Brain microvascular endothelial cell (primary cell): ENCODE data around the gene CLEC2L.
A peak's percentile ranks its signal among the peaks of the same experiment; 100 is the strongest.

Source experiments
- DNase-seq: peaks from one replicate; pipeline ENCODE4 v3.0.0-alpha.2; 2020
- H3K27ac ChIP-seq: fragments of 250-450 bp; sonication (Bioruptor Pico); 2 replicates; pipeline ENCODE4 v1.5.1; 2020; ENCODE audit warnings: mild to moderate bottlenecking, moderate library complexity
- H3K27me3 ChIP-seq: fragments of 250-450 bp; sonication (Bioruptor Pico); replicated peaks from 2 replicates; pipeline ENCODE4 v1.5.1; 2020; ENCODE audit warnings: mild to moderate bottlenecking
- H3K36me3 ChIP-seq: fragments of 250-450 bp; sonication (Bioruptor Pico); replicated peaks from 2 replicates; pipeline ENCODE4 v1.5.1; 2020; ENCODE audit warnings: mild to moderate bottlenecking
- H3K4me3 ChIP-seq: 2 replicates; pipeline ENCODE4 v1.5.1; 2011; ENCODE audit warnings: low read depth, mild to moderate bottlenecking, control low read depth, low read length, moderate library complexity
- CTCF ChIP-seq: IDR thresholded peaks from 2 replicates; pipeline ENCODE4 v1.5.1; 2011; ENCODE audit warnings: low read depth, mild to moderate bottlenecking, moderate library complexity, low read length, control low read depth, inconsistent platforms; ENCODE audit errors: missing control alignments
- in situ Hi-C: cut with HindIII; loops from 2 replicates; pipeline ENCODE4 v1.10.0; 2017; ENCODE audit warnings: low sequenced_read_pairs, low pct_ligation_motif_present

The CLEC2L gene

DNA sequence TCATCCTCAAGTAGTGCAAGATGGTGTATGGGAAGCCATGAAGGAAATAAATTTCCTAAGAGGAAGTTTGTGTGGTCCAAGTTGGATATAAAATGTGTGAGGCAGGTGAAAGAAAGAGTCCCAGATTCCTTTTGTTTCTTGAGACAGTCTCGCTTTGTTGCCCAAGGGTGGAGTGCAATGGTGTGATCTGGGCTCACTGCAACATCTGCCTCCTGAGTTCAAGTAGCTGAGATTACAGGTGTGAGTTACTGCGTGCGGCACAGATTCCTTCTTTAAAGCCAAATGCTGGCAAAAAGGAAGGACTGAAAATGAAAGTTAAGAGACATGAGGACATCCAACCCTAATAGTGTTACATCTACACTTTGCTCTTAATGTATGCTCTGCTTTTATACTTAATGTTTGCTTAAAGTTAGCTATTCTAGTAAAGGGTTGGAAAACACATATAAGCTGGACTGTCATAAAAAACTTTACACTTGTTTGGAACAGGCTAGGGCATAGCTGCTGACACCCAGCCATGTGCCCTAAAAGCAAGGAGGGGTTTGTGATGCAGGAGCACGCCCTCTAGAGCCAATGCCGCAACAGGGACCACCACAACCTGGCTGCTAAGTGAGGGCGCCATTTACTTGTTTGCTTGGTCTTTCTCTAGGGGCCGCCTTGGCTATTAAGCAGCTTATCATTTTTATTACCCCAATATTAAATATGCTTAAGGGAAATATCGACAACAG lies 34.5 kb downstream of the CLEC2L start:
- in situ Hi-C loops: no loop called here
- no peaks in the 10 kb centered on the region for H3K36me3 ChIP-seq
- no peak overlapping the region for H3K27ac ChIP-seq
- DNase-seq: no peak
- peak; percentile 19 for TF ChIP-seq CTCF
- no peak overlapping the region for H3K4me3 ChIP-seq
- H3K27me3 ChIP-seq: no peaks in the 10 kb centered on the region

DNA sequence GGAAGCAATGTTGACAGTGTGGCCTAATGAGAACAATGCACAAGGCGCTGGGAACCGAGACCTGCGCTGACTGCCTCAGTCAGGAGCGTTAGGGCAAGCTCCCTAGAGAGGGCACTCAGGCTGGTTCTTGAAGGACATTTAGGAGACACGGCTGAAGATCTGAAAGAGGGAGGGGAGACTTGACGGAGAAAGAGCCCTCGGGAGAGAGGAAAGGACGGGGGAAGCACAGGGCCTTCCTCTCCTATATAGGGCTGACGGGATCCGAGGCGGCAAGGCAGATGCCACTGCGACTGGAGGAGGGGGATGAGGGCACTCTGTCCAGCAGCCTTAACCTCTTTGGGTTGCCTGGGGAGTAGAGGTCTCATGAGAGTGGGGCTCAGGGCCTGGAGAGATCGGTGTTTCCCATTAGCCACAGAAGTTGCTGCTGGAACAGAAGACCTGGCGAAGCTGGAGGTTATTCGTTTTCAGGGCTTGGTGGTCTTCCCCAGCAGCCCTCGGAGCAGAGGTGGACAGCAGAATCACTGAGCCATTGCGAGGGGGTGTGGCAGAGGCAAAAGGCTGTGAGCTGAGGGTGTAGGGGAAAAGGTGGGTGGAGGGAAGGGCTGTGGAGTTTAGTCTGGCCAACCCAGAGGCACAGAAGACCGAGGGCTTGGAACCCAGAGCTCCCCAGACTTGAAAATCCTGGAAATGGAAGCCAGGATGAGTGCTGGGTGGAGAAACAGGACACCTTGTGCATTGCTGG lies 36.0 kb downstream of the CLEC2L start:
- Histone ChIP-seq H3K4me3 (no peak overlapping the region), H3K27ac (no peak overlapping the region), H3K36me3 (no peaks in the 10 kb centered on the region), H3K27me3 (no peaks in the 10 kb centered on the region)
- TF ChIP-seq CTCF: no peak
- no peak for DNase-seq
- in situ Hi-C loops: no loop called here

- H3K27ac ChIP-seq: no peak overlapping the region
- H3K27me3 ChIP-seq: no peaks in the 10 kb centered on the region
- no peaks in the 10 kb centered on the region for H3K36me3 ChIP-seq
- in situ Hi-C loops: no loop called here
- TF ChIP-seq CTCF: no peak
- H3K4me3 ChIP-seq: no peak overlapping the region
- DNase-seq: no peak
These were observed 36.7 kb downstream of the CLEC2L start for GRCh38 chr7:139560199-139560598.

DNA sequence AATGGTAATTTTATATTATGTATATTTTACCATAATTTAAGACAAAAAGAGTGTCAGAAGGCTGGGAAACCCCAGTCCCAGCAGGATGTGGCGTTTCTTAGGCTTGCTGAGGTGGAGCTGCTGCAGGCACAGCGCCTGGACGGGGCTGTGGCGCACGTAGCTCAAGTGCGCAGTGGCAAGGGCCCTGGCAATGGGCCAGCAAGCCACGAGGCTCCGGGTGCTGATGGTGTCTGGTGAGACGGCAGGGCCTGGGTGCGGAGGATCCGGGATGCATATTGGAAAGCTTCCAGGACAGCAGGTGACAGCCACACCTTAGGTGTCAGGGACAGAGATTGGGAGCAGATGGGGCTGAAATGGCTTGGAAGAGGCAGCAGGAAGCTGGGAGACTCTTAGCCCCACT lies 37.2 kb downstream of the CLEC2L start:
- H3K27me3 ChIP-seq: no peaks in the 10 kb centered on the region
- TF ChIP-seq CTCF: no peak
- H3K4me3 ChIP-seq: no peak overlapping the region
- H3K36me3 ChIP-seq: no peaks in the 10 kb centered on the region
- no peak for DNase-seq
- in situ Hi-C loops: no loop called here
- H3K27ac ChIP-seq: no peak overlapping the region

DNA sequence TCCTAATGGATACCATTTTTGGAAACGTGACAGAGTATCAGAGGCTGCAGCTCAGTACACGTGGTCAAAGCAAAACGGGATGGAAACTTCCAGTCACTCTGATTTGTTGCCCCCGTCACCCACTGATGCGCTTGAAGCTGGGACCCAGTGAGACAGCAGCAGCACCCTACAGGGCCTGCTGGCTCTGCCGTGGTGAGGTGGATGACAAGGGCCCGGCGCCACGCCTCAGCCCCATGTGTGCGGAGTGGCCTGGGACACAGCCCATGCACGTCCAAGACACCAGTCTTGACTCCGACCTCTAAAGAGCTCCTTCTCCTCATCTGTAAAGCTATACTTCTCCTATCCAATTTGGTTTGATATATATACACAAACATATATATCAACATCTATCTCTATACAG lies 39.0 kb downstream of the CLEC2L start:
- no peak for DNase-seq
- H3K27ac ChIP-seq: no peak overlapping the region
- no peaks in the 10 kb centered on the region for H3K36me3 ChIP-seq
- no peaks in the 10 kb centered on the region for H3K27me3 ChIP-seq
- no peak for TF ChIP-seq CTCF
- in situ Hi-C loops: no loop called here
- no peak overlapping the region for H3K4me3 ChIP-seq
